GM21367 (cell line): ENCODE results near the gene IL33.

Source experiments
- ATAC-seq: cut with Tn5 transposase; IDR thresholded peaks from one replicate; pipeline ENCODE4 v1.9.1; 2021; ENCODE audit not compliant: unreplicated experiment

Gene IL33

DNA sequence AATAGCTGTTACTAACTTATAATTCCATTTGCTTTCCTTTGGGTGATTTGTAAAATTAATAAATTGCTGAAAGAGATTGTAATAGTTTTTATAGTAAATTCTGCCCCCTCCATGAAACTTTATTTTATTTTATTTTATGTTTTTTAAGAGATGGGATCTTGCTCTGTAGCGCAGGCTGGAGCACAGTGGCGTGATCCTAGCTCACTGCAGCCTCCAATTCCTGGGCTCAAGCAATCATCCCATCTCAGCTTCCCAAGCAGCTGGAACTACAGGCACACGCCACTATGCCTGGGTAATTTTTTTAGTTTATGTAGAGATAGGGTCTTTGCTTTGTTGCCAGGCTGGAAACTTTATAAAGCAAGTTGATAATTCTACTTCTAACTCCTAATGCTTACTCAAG, 395 bp downstream of the IL33 start:
- ATAC-seq: no peak

DNA sequence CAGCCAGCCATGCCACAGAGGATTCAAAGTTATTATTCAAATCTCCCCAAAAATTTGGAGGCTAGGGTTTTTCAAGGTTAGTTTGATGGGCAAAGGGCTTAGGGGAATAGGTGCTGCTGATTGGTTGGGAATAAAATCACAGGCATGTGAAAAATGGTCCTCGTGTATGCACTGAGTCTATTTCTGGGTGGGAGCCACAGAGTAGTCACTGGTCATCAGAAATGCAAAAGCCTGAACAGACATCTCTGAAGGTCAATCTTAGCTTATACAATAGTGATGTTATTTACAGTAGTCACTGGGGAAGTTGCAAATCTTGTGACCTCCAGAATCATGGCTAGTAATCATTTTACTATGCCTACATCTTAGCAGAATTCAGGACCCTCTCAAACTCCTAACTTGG, 1.3 kb downstream of the IL33 start:
- no peak for ATAC-seq

GRCh38 chr9:6218099-6218502, 2.5 kb downstream of the IL33 start:
- ATAC-seq: no peak

- no peak for ATAC-seq
Measured at GRCh38 chr9:6219040-6219439, 3.4 kb downstream of the IL33 start.

- no peak for ATAC-seq
Measured at GRCh38 chr9:6219981-6220380, 4.4 kb downstream of the IL33 start.

GRCh38 chr9:6224393-6225154, 9.0 kb downstream of the IL33 start:
- ATAC-seq: no peak

GRCh38 chr9:6226696-6227095, 11.1 kb downstream of the IL33 start:
- ATAC-seq: no peak

GRCh38 chr9:6229186-6229585, 13.6 kb downstream of the IL33 start:
- no peak for ATAC-seq

DNA sequence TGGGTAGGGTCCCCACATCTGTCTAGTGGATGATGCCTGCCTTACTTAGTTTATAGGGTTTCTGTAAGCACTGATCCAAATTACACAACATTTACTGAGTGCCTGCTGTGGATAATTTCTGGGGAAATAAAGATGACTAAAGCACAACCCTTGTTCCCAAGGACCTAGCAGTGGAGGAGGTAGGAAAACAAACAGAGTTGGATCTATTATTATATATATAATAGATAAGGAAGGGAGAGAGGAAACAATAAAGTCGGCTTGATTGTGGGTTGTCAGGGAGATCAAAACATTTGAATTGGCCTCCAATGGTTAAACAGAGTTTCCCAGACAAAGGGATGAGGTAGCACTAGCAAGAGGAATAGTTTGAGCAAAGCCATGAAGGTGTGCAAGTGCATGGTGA, 14.0 kb downstream of the IL33 start:
- ATAC-seq: no peak

GRCh38 chr9:6230037-6230780, 14.6 kb downstream of the IL33 start:
- ATAC-seq: no peak

DNA sequence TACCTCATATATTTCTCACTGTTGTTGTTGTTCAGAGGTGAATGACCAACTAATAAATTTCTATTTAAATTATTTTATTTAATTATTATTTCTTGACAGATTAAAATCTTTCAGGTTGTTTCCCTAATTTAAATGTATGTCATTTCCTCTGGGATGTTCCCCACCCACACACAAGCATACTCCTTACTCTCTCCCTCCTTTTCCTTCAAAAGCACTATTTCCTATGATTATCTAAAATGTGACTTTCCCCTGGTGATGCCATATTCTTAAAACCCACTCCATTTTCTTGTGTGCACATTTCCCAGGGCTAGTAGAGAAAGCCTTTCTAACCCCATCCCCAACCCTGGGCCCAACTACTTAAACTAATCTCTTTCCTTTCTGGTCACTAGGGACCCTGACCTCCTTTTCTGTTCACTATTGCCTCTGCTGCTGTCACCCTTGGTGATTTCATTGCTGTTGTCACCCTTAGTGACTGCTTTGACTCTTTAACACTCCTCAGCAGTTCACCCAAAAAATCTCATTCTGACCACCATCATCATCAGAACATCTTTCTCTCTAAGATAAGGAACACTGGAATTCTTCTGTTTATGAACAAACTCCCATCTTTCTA, 16.8 kb downstream of the IL33 start:
- ATAC-seq: no peak

- ATAC-seq: no peak
Measured at GRCh38 chr9:6234014-6234413, 18.4 kb downstream of the IL33 start.

DNA sequence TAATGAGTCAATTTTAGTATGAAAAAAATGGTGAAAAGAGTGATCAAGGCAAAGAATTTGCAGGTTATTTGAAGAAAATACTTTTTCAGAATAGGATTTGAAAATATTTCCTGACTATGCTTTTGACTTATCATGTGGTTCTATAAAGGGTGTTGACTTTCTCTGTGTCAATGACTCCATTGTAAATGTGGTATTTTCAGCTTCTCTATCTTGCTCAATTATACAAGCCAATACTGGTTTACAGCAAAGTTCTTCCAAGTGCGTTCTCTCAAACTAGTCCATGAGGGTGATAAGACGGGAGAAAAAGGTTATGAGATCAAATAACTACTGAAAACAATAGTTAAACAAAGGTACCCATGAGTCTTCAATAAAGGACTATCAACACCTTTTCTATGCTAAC, 21.7 kb downstream of the IL33 start:
- no peak for ATAC-seq

DNA sequence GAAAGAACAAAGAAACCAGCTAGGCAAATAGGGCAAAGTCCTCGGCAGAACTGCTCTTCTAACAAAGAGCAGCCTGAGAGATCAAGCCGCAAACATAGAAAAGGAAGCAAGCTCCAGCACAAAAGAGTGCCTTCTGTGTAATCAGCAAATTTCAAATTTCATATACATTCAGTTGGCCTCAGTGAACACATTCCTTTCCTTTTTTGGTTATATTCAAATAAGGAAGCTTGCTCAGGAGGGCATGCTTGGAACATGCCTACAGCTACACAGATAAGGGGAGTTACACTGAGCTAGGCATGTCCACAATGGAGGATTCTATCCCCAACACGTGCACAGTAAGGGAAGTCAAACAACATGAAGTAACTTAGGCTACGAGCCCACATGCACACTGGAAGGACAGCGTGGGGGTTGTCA, 23.4 kb downstream of the IL33 start:
- no peak for ATAC-seq

DNA sequence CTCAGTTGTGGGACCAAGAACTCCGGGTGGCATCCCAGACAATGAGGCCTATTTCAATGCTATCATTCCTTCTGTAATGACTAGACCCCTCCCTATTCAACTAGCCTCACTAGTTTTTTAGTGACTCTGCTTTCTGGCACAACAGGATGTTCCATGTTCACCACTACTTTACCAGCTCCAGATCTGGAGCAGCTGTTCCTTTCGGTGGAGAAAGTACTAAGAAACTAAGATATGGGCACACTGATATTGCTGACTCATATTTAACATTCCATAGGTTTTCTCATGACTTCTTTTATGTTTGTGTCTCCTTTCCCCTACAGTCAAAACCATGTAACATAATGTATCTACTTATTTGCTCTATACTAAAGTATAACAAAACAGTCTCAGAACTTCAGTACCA, 24.1 kb downstream of the IL33 start:
- no peak for ATAC-seq

DNA sequence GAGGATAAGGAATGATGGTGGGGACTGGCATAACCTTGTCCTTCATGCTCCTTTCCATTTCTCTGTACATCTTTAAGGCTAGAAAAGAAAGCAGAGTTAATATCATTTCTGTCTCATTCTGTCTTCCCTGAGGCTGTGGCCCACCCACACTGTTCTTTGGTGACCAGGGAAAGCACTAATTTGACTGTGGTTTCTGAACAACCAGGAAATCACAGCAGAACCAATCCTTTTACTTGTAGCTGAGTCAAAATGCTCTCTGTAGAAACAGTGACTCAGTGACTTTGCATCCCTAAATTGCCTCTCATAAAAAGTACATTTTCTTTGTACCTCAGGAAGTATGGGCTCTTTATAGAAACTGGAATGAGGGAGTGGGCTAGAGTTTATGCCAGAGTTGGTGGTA, 28.1 kb downstream of the IL33 start:
- peak; percentile 87 for ATAC-seq

- ATAC-seq: no peak
Measured at GRCh38 chr9:6247266-6247665, 31.7 kb downstream of the IL33 start.

- no peak for ATAC-seq
Measured at GRCh38 chr9:6268826-6269397, 53.3 kb downstream of the IL33 start.

DNA sequence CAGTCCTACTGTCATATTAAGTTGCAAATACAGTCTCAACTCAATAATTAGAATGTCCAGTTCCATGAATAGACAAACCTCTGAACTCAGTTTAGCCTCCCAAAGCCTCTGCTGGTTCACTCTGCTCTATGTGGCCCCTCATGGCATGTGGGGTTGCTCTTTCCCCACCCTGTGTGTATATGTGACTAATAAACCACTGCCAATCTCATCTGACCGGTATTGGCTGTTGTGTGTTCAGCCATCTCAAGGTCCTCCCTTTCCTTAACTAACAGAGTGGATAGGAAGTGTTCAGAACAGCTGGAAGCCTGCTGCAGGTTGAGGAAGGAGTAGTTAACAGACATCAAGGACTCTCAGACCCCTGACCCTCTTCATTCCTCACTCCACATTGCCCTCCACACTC, 55.3 kb downstream of the IL33 start:
- ATAC-seq: no peak

- ATAC-seq: no peak
Measured at GRCh38 chr9:6271508-6272228, 56.1 kb downstream of the IL33 start.

DNA sequence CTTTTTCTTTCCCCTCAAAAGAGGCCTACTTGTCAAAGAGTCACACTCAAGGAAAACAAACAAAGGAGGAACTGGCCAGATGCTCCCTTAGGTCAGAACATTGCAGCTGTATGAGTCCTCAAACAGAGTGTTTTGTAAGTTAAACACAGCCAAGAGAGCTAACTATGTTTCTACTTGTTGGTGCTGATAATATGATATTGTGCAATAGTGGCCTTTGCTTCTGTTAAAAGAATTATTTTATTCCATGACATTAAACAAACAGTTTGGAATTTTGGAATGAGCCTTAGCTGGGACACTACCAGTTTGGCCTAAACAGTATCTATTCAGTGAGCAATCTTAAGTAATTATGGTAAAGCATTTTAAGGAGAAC, 56.6 kb downstream of the IL33 start:
- ATAC-seq: no peak
